ENCODE data around the gene PIK3R1.

Gene PIK3R1

GRCh38 chr5:68215208-68215897 is at the start of gene PIK3R1:
TSS of gene PIK3R1 (plus strand) at chr5:68215756. CDS start at chr5:68226676, 10,920 bp downstream.
- DNase-seq: peak; percentile 68

- DNase-seq: no peak
These were observed 48.3 kb upstream of the PIK3R1 start for GRCh38 chr5:68167195-68167651.

GRCh38 chr5:68169903-68170302 is 45.7 kb upstream of the PIK3R1 start:
- DNase-seq: no peak

- no peak for DNase-seq
These were observed 44.6 kb upstream of the PIK3R1 start for GRCh38 chr5:68170826-68171558.

GRCh38 chr5:68172314-68172713 is 43.2 kb upstream of the PIK3R1 start:
- no peak for DNase-seq

GRCh38 chr5:68173007-68173406 is 42.5 kb upstream of the PIK3R1 start:
- DNase-seq: no peak

- DNase-seq: no peak
These were observed 39.3 kb upstream of the PIK3R1 start for GRCh38 chr5:68176253-68176652.

- no peak for DNase-seq
These were observed 38.6 kb upstream of the PIK3R1 start for GRCh38 chr5:68176802-68177479.

GRCh38 chr5:68177676-68178075 is 37.9 kb upstream of the PIK3R1 start:
- no peak for DNase-seq

- no peak for DNase-seq
These were observed 37.0 kb upstream of the PIK3R1 start for GRCh38 chr5:68178579-68178978.

- DNase-seq: no peak
These were observed 35.2 kb upstream of the PIK3R1 start for GRCh38 chr5:68180121-68181038.

GRCh38 chr5:68181039-68181599 is 34.4 kb upstream of the PIK3R1 start:
- DNase-seq: no peak

GRCh38 chr5:68182094-68182493 is 33.5 kb upstream of the PIK3R1 start:
- no peak for DNase-seq

- DNase-seq: no peak
These were observed 33.0 kb upstream of the PIK3R1 start for GRCh38 chr5:68182534-68182933.

GRCh38 chr5:68187268-68188055 is 28.1 kb upstream of the PIK3R1 start:
- no peak for DNase-seq

GRCh38 chr5:68189171-68189570 is 26.4 kb upstream of the PIK3R1 start:
- DNase-seq: no peak

- no peak for DNase-seq
These were observed 25.9 kb upstream of the PIK3R1 start for GRCh38 chr5:68189613-68190012.

- DNase-seq: no peak
These were observed 24.9 kb upstream of the PIK3R1 start for GRCh38 chr5:68190619-68191018.

GRCh38 chr5:68191083-68191791 is 24.3 kb upstream of the PIK3R1 start:
- DNase-seq: no peak

- DNase-seq: no peak
These were observed 22.9 kb upstream of the PIK3R1 start for GRCh38 chr5:68192679-68193060.

GRCh38 chr5:68193481-68194036 is 22.0 kb upstream of the PIK3R1 start:
- no peak for DNase-seq

Measured in NCI-H1417 treated with DMSO at 0.1 percent for 48 hours (cell line).